WTC11 (cell line): ENCODE measurements around the gene SLC9A9. TPM values are rescaled to one million over a fixed set of nuclear protein-coding genes. Genes with fewer than 3 reads are reported as not detected.

Experiments used
- ATAC-seq: fragments of 200-7000 bp; cut with Tn5 transposase; 2 replicates; pipeline ENCODE4 v1.10.0; 2021; ENCODE audit warnings: mild to moderate bottlenecking, moderate library complexity
- CTCF ChIA-PET: fragments of 300-600 bp; sonication (Branson Sonifier 250); formaldehyde crosslinking; loops from one replicate; lab custom pipeline; 2021; ENCODE audit warnings: antibody characterized with exemption; lab: Charles Lee
- POLR2A ChIA-PET: fragments of 350-600 bp; sonication (Branson Sonifier 250); formaldehyde crosslinking; loops from one replicate; lab custom pipeline; 2021; ENCODE audit warnings: antibody characterized with exemption; lab: Charles Lee
- DNase-seq: peaks from one replicate; pipeline ENCODE4 v3.0.0; 2021; ENCODE audit warnings: low spot score
- H3K27ac Mint-ChIP-seq: 2 replicates; pipeline ENCODE4 v1.8.0; 2021; ENCODE audit warnings: mixed read lengths
- H3K27me3 Mint-ChIP-seq: 2 replicates; pipeline ENCODE4 v1.8.0; 2021; ENCODE audit warnings: low read depth, mild to moderate bottlenecking, moderate library complexity, mixed read lengths
- H3K36me3 Mint-ChIP-seq: 2 replicates; pipeline ENCODE4 v1.8.0; 2021; ENCODE audit warnings: mixed read lengths
- H3K4me1 Mint-ChIP-seq: 2 replicates; pipeline ENCODE4 v1.8.0; 2022; ENCODE audit warnings: mixed read lengths
- H3K4me3 Mint-ChIP-seq: 2 replicates; pipeline ENCODE4 v1.8.0; 2021; ENCODE audit warnings: mild to moderate bottlenecking, moderate library complexity, mixed read lengths
- H3K9me3 Mint-ChIP-seq: 2 replicates; pipeline ENCODE4 v1.8.0; 2021; ENCODE audit warnings: mixed read lengths
- CREM ChIP-seq: sonication (generic); formaldehyde crosslinking; IDR thresholded peaks from 2 replicates; pipeline ENCODE4 v1.8.1; 2022; ENCODE audit warnings: mild to moderate bottlenecking, missing genetic modification reagents, moderate library complexity
- ELF4 ChIP-seq: sonication (generic); formaldehyde crosslinking; IDR thresholded peaks from 2 replicates; pipeline ENCODE4 v1.8.1; 2022; ENCODE audit warnings: low read depth, mild to moderate bottlenecking, moderate library complexity, missing genetic modification reagents
- JUN ChIP-seq: sonication (generic); formaldehyde crosslinking; IDR thresholded peaks from 2 replicates; pipeline ENCODE4 v1.8.0; 2023; ENCODE audit warnings: mild to moderate bottlenecking, missing genetic modification reagents
- MXD4 ChIP-seq: fragments of 250-450 bp; sonication (Bioruptor Pico); IDR thresholded peaks from 2 replicates; pipeline ENCODE4 v1.8.0; 2021; ENCODE audit warnings: mild to moderate bottlenecking, moderate library complexity, borderline replicate concordance
- NFE2L1 ChIP-seq: sonication (generic); formaldehyde crosslinking; IDR thresholded peaks from 2 replicates; pipeline ENCODE4 v1.8.1; 2023; ENCODE audit warnings: missing genetic modification reagents
- NFYB ChIP-seq: sonication (generic); formaldehyde crosslinking; conservative IDR thresholded peaks from 2 replicates; pipeline ENCODE4 v1.8.0; 2022; ENCODE audit warnings: low read depth, missing genetic modification reagents
- NR1H2 ChIP-seq: sonication (generic); formaldehyde crosslinking; IDR thresholded peaks from 2 replicates; pipeline ENCODE4 v1.9.0; 2021; ENCODE audit warnings: mild to moderate bottlenecking, moderate library complexity, missing genetic modification reagents
- ZBTB21 ChIP-seq: sonication (generic); formaldehyde crosslinking; IDR thresholded peaks from 2 replicates; pipeline ENCODE4 v1.8.1; 2023; ENCODE audit warnings: mild to moderate bottlenecking, missing genetic modification reagents, borderline replicate concordance
- ZNF121 ChIP-seq: sonication (generic); formaldehyde crosslinking; IDR thresholded peaks from 2 replicates; pipeline ENCODE4 v1.8.0; 2023; ENCODE audit warnings: missing genetic modification reagents
- ZNF138 ChIP-seq: sonication (generic); formaldehyde crosslinking; conservative IDR thresholded peaks from 2 replicates; pipeline ENCODE4 v1.8.1; 2022; ENCODE audit warnings: mild to moderate bottlenecking, moderate library complexity, missing genetic modification reagents
- ZNF317 ChIP-seq: sonication (generic); formaldehyde crosslinking; IDR thresholded peaks from 2 replicates; pipeline ENCODE4 v1.8.1; 2023; ENCODE audit warnings: low read depth, mild to moderate bottlenecking, moderate library complexity, missing genetic modification reagents, borderline replicate concordance
- ZNF416 ChIP-seq: fragments of 250-450 bp; sonication (Bioruptor Pico); IDR thresholded peaks from 2 replicates; pipeline ENCODE4 v1.9.0; 2021; ENCODE audit warnings: mild to moderate bottlenecking, inconsistent platforms
- ZNF423 ChIP-seq: fragments of 250-450 bp; sonication (Bioruptor Pico); IDR thresholded peaks from 2 replicates; pipeline ENCODE4 v2.1.2; 2022; ENCODE audit warnings: mild to moderate bottlenecking, moderate library complexity
- total RNA-seq: library from RNA; stranded (reverse); gene quantifications from 3 replicates; pipeline ENCODE4 v1.2.3, GENCODE V29; 2021
- TF ChIP-seq, protein P1 (sequence below): sonication (generic); formaldehyde crosslinking; IDR thresholded peaks from 2 replicates; pipeline ENCODE4 v1.8.1; 2022; ENCODE audit warnings: missing genetic modification reagents, borderline replicate concordance
- TF ChIP-seq, protein P2 (sequence below): fragments of 250-450 bp; sonication (Bioruptor Pico); conservative IDR thresholded peaks from 2 replicates; pipeline ENCODE4 v1.9.0; 2021; ENCODE audit warnings: mild to moderate bottlenecking
- TF ChIP-seq, protein P3 (sequence below): sonication (generic); formaldehyde crosslinking; IDR thresholded peaks from 2 replicates; pipeline ENCODE4 v1.8.1; 2022; ENCODE audit warnings: low read depth, mild to moderate bottlenecking, moderate library complexity, missing genetic modification reagents, borderline replicate concordance
- TF ChIP-seq, protein P4 (sequence below): fragments of 250-450 bp; sonication (Bioruptor Pico); IDR thresholded peaks from 2 replicates; pipeline ENCODE4 v2.1.2; 2022; ENCODE audit warnings: mild to moderate bottlenecking, moderate library complexity
- TF ChIP-seq, protein P5 (sequence below): fragments of 250-450 bp; sonication (Bioruptor Pico); IDR thresholded peaks from 2 replicates; pipeline ENCODE4 v1.9.0; 2021; ENCODE audit warnings: mild to moderate bottlenecking
- TF ChIP-seq, protein P6 (sequence below): sonication (generic); formaldehyde crosslinking; IDR thresholded peaks from 2 replicates; pipeline ENCODE4 v1.8.0; 2022; ENCODE audit warnings: mild to moderate bottlenecking, missing genetic modification reagents

Gene SLC9A9
- total RNA-seq, 1 experiment from 2014 or later = 1.2 TPM

DNA sequence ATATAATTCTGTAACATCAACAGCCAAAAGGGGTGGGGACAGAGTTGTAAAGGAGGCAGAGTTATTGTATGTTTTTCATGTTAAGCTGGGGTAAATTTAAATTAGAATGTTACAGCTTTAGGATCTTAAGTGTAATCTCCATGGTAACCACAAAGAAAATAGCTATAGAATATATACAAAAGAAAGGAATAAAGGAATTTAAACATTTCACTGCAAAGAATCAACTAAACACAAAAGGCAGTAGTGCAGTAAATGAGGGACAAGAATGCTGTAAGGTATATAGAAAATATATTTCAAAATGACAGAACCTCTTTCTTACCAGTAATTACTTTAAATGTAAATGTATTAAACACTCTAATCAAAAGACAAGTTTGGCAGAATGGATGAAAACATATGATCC lies 361.7 kb downstream of the SLC9A9 start:
- Mint-ChIP-seq H3K9me3 (0 out of 2 replicates have a peak, but pooled peaks cover 5% of the 10 kb centered on the region), H3K4me1 (peaks cover 11% of the 10 kb centered on the region), H3K36me3 (no peaks in the 10 kb centered on the region), H3K27ac (no peak overlapping the region), H3K27me3 (no peaks in the 10 kb centered on the region), H3K4me3 (no peak overlapping the region)
- ChIA-PET POLR2A (interaction anchor here (0.5 kb wide), 1 partner anchor 1013 kb away, joined by 4 read pairs; no protein-coding TSS in a partner anchor), CTCF (interaction anchor here (0.8 kb wide), 1 partner anchor 53 kb away, joined by 3 read pairs; no protein-coding TSS in a partner anchor)
- TF ChIP-seq ZNF423 (CRISPR knock-in tag) = no peak
- no peak for TF ChIP-seq MXD4 (CRISPR knock-in tag)
- TF ChIP-seq CREM (CRISPR knock-in tag) = no peak
- ATAC-seq (no peak), DNase-seq (no peak)

DNA sequence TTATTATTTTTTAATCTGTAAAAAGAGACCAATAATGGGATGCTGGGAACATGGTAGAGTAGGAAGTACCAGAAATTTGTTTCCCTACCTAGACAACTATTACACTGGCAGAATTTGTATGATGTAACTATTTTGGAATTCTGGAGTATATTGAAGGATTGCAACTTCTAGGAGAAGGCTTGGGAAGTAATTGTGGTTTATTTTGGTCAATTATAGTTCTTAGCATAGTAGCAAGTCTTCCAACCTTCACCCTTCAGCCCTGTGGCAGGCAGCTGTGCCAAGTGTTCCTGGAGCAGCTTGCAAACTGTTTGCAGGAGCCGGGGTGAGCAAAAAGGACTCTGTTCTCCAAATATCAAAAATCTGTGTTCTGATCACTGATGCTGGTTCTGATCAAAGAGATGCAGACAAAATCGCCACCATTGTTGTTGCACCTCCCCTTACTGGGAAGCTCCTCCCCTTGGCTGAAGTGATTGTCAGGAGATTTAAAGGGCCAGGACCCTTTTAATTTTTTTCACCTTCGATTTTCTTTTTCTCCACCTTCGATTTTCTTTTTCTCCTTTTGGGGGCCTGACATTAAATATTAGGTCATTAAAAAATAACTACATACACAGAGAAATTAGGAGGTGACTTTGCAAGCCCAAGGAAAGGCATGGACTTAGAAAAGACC lies 363.3 kb downstream of the SLC9A9 start:
- no peaks in the 10 kb centered on the region for H3K27me3 Mint-ChIP-seq
- H3K9me3 Mint-ChIP-seq = 0 out of 2 replicates have a peak, but pooled peaks cover 5% of the 10 kb centered on the region
- no peak overlapping the region for H3K27ac Mint-ChIP-seq
- no peak overlapping the region for H3K4me3 Mint-ChIP-seq
- ChIA-PET CTCF (no interaction called here), POLR2A (no interaction called here)
- H3K4me1 Mint-ChIP-seq = peaks cover 11% of the 10 kb centered on the region
- no peak for DNase-seq
- ATAC-seq = peak; percentile 65
- TF ChIP-seq NR1H2 = no peak
- no peak for TF ChIP-seq ZNF138 (CRISPR knock-in tag)
- TF ChIP-seq, protein P1, sequence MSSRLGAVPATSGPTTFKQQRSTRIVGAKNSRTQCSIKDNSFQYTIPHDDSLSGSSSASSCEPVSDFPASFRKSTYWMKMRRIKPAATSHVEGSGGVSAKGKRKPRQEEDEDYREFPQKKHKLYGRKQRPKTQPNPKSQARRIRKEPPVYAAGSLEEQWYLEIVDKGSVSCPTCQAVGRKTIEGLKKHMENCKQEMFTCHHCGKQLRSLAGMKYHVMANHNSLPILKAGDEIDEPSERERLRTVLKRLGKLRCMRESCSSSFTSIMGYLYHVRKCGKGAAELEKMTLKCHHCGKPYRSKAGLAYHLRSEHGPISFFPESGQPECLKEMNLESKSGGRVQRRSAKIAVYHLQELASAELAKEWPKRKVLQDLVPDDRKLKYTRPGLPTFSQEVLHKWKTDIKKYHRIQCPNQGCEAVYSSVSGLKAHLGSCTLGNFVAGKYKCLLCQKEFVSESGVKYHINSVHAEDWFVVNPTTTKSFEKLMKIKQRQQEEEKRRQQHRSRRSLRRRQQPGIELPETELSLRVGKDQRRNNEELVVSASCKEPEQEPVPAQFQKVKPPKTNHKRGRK (CRISPR knock-in tag) = no peak
- TF ChIP-seq, protein P2, sequence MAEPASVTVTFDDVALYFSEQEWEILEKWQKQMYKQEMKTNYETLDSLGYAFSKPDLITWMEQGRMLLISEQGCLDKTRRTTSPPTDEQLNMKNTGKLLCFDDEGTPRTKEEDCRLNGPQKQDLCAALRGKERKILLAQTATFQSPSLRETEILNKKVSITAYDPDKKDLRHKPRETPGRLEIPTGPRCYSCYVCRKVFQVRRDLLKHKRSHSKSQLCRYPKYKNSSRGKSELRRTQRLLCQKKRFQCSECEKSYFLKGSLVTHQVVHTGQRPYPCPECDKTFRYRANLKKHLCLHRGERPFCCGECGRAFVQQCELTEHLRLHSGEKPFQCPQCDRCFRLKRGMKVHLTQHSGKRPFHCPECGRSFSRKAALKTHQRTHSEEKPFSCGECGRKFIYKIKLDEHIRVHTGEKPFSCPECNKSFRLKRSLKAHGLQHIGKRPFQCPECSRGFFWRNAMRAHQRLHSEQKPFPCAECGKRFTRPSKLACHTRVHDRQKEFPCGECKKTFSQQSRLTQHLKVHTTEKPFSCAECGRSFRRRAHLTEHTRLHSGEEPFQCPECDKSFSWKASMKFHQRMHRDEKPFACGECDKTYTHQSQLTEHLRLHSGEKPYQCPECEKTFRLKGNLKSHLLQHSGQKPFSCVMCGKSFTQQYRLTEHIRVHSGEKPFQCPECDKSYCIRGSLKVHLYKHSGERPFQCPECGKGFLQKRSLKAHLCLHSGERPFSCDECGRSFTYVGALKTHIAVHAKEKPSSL = no peak
- no peak for TF ChIP-seq NFE2L1
- TF ChIP-seq MXD4 (CRISPR knock-in tag) = no peak
- TF ChIP-seq, protein P3, sequence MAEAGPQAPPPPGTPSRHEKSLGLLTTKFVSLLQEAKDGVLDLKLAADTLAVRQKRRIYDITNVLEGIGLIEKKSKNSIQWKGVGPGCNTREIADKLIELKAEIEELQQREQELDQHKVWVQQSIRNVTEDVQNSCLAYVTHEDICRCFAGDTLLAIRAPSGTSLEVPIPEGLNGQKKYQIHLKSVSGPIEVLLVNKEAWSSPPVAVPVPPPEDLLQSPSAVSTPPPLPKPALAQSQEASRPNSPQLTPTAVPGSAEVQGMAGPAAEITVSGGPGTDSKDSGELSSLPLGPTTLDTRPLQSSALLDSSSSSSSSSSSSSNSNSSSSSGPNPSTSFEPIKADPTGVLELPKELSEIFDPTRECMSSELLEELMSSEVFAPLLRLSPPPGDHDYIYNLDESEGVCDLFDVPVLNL = no peak
- no peak for TF ChIP-seq NFYB
- no peak for TF ChIP-seq ZBTB21 (CRISPR knock-in tag)
- TF ChIP-seq, protein P4, sequence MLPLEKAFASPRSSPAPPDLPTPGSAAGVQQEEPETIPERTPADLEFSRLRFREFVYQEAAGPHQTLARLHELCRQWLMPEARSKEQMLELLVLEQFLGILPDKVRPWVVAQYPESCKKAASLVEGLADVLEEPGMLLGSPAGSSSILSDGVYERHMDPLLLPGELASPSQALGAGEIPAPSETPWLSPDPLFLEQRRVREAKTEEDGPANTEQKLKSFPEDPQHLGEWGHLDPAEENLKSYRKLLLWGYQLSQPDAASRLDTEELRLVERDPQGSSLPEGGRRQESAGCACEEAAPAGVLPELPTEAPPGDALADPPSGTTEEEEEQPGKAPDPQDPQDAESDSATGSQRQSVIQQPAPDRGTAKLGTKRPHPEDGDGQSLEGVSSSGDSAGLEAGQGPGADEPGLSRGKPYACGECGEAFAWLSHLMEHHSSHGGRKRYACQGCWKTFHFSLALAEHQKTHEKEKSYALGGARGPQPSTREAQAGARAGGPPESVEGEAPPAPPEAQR (CRISPR knock-in tag) = no peak
- no peaks in the 10 kb centered on the region for H3K36me3 Mint-ChIP-seq

DNA sequence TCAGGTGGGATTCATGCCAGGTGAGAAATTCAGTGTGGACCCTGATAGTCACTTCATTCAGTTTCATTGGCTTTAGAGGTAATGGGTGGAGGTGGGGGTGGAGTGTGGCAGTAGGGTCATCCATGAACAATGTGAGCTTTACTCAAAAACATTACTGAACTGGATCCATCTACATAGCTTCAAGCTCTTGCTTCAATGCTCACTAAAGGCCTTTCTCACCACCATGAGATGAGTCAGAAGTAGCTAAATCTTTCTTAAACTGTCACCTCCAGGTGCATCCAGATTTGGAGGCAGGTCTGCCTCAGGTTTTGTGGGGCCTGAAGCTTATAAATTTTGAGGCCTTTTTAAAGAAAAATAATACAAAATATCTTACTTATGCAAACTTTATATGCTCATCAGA lies 365.1 kb downstream of the SLC9A9 start:
- peaks cover 16% of the 10 kb centered on the region for H3K4me1 Mint-ChIP-seq
- H3K27ac Mint-ChIP-seq = no peak overlapping the region
- 0 out of 2 replicates have a peak, but pooled peaks cover 5% of the 10 kb centered on the region for H3K9me3 Mint-ChIP-seq
- DNase-seq = no peak
- CTCF ChIA-PET = interaction anchor here (1.4 kb wide), 1 partner anchor 10 kb away, joined by 4 read pairs; no protein-coding TSS in a partner anchor
- H3K27me3 Mint-ChIP-seq = no peaks in the 10 kb centered on the region
- TF ChIP-seq ZNF121 (CRISPR knock-in tag) = no peak
- no peak for TF ChIP-seq JUN (CRISPR knock-in tag)
- TF ChIP-seq, protein P5, sequence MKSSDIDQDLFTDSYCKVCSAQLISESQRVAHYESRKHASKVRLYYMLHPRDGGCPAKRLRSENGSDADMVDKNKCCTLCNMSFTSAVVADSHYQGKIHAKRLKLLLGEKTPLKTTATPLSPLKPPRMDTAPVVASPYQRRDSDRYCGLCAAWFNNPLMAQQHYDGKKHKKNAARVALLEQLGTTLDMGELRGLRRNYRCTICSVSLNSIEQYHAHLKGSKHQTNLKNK = no peak
- TF ChIP-seq ZNF317 = no peak
- TF ChIP-seq, protein P6, sequence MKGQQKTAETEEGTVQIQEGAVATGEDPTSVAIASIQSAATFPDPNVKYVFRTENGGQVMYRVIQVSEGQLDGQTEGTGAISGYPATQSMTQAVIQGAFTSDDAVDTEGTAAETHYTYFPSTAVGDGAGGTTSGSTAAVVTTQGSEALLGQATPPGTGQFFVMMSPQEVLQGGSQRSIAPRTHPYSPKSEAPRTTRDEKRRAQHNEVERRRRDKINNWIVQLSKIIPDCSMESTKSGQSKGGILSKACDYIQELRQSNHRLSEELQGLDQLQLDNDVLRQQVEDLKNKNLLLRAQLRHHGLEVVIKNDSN (CRISPR knock-in tag) = no peak
- no peak for TF ChIP-seq NFE2L1
- no peak for TF ChIP-seq ZNF416
- TF ChIP-seq ELF4 (CRISPR knock-in tag) = no peak
- TF ChIP-seq, all 79 proteins: peak for 0
- no peak overlapping the region for H3K4me3 Mint-ChIP-seq
- POLR2A ChIA-PET = interaction anchor here (0.5 kb wide), 1 partner anchor 77 kb away, joined by 8 read pairs; no protein-coding TSS in a partner anchor
- no peaks in the 10 kb centered on the region for H3K36me3 Mint-ChIP-seq
- no peak for ATAC-seq
